Measurements from ENCODE around the gene SOCS1.

DNA sequence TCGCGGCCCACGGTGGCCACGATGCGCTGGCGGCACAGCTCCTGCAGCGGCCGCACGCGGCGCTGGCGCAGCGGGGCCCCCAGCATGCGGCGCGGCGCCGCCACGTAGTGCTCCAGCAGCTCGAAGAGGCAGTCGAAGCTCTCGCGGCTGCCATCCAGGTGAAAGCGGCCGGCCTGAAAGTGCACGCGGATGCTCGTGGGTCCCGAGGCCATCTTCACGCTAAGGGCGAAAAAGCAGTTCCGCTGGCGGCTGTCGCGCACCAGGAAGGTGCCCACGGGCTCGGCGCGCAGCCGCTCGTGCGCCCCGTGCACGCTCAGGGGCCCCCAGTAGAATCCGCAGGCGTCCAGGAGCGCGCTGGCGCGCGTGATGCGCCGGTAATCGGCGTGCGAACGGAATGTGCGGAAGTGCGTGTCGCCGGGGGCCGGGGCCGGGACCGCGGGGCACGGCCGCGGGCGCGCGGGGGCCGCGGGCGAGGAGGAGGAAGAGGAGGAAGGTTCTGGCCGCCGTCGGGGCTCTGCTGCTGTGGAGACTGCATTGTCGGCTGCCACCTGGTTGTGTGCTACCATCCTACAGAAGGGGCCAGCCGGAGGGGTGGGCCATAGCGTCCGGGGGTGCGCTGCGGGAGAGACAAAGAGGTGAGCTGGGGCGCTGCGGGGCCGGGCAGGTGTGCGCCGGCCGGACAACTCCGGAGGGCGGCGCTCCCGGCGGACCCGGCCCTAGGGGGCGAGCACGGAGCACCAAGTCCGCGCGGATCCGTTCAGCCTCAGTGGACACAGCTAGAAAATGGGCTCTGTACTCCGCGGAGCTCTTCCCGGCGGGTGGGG is 879 bp downstream of the SOCS1 start:
- TF ChIP-seq, protein P1, sequence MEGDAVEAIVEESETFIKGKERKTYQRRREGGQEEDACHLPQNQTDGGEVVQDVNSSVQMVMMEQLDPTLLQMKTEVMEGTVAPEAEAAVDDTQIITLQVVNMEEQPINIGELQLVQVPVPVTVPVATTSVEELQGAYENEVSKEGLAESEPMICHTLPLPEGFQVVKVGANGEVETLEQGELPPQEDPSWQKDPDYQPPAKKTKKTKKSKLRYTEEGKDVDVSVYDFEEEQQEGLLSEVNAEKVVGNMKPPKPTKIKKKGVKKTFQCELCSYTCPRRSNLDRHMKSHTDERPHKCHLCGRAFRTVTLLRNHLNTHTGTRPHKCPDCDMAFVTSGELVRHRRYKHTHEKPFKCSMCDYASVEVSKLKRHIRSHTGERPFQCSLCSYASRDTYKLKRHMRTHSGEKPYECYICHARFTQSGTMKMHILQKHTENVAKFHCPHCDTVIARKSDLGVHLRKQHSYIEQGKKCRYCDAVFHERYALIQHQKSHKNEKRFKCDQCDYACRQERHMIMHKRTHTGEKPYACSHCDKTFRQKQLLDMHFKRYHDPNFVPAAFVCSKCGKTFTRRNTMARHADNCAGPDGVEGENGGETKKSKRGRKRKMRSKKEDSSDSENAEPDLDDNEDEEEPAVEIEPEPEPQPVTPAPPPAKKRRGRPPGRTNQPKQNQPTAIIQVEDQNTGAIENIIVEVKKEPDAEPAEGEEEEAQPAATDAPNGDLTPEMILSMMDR (IDR thresholded peaks at IDR 0.05), result no peak
- TF ChIP-seq EZH2phosphoT487 (IDR thresholded peaks at IDR 0.05), result peak; percentile 36

Measured in neural progenitor cell (in vitro differentiated cells).